HK-2 (cell line): Measurements from ENCODE around the gene HIGD1C.
"Not testable (repeated sequence)": the region's sequence is repeated elsewhere in the genome, so short reads cannot be mapped to it uniquely, and the experiment has no call there.

Experiments
- DNase-seq: peaks from one replicate; pipeline ENCODE4 v3.0.0-alpha.2; 2018; ENCODE audit not compliant: unreplicated experiment

HIGD1C gene

DNA sequence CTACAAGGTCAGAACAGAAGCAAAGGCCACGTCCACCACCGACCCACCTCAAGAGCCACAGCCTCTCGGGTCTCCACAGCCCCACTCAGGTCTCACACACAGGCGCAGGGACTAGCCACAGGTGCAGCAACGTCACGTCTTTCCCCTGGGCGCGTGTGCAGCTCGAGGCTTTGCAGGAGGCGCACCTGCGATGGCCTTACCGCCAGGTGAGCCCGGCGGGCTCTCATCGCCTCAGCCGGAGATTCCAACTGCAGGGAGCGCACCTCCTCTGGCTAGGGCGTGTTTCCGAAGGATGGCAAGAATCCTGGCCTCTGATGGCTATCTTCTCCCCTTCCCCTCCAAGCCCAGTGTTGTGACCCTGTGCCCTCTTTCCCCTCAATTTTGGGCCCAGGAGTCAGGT lies at the start of gene HIGD1C:
HIGD1C (plus strand) TSS at position 35 of the 400 bp plus-strand sequence. CDS start 1,455 bp downstream, outside the sequence.
- DNase-seq = no peak

DNA sequence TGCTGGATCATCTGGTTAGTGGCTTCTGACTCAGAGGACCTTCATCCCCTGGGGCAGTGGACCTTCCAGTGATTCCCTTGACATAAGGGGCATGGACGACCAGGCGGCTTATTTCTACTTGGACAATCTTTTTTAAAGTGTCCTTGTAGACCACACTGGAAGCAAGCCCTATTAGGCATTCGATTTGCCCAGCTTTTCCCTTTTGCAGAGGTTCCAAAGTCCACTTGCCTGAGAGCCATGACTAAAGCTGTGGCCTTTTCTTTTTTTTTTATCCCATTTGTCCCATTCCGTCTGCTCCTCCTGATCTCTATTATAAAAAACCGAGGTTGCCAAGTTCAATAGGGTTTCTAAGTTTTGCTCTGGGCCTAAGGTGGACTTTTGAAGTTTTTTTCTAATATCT lies 43.9 kb upstream of the HIGD1C start:
- not testable (repeated sequence) for DNase-seq

DNA sequence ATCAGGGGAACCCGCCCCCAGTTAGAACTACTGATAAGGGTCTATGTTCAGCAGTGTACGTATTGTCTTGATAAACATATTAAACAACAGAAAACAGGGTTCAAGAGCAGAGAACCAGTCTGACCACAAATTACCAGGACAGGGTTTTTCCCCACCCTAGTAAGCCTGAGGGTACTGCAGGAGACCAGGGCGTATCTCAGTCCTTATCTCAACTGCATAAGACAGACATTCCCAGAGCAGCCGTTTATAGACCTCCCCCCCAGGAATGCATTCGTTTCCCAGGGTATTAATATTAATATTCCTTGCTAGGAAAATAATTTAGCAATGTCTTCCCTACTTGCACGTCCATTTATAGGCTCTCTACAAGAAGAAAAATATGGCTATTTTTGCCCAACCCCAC lies 40.0 kb upstream of the HIGD1C start:
- DNase-seq = not testable (repeated sequence)

DNA sequence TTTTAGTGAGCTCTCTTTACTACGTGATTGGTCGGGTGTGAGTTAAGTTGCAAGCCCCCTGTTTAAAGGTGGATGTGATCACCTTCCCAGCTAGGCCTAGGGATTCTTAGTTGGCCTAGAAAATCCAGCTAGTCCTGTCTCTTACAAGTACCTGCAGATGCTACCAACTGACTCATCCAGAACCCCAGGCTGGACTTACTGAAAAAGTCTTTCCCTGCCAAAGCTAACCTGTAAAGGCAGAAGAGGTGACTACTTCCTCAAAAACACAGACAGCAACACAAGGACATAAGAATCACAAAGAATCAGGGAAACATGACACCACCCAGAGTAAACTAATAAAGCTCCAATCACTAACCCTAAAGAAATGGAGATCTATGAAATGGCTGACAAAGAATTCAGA lies 39.1 kb upstream of the HIGD1C start:
- DNase-seq = no peak

DNA sequence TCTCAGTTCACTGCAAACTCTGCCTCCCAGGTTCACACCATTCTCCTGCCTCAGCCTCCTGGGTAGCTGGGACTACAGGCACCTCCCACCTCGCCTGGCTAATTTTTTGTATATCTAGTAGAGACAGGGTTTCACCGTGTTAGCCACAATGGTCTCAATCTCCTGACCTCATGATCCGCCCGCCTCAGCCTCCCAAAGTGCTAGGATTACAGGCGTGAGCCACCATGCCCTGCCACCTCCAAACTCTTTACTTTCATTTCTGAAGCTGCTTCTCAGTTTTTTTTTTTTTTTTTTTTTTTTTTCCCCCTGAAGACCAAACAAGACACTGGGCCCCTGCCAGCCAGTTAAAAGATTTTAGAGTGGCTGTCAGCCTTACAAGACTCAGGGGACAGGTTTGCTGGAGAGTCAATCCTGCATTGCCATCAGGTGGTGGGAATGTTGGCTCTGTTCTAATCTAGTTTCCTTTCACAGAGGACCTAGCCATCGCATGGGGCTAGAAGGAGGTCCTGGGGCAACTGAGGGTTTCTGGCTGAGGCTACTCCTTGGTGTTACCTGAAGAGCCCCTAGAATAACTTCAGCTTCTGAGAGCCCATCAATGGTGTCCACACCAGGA lies 37.4 kb upstream of the HIGD1C start:
- no peak for DNase-seq

DNA sequence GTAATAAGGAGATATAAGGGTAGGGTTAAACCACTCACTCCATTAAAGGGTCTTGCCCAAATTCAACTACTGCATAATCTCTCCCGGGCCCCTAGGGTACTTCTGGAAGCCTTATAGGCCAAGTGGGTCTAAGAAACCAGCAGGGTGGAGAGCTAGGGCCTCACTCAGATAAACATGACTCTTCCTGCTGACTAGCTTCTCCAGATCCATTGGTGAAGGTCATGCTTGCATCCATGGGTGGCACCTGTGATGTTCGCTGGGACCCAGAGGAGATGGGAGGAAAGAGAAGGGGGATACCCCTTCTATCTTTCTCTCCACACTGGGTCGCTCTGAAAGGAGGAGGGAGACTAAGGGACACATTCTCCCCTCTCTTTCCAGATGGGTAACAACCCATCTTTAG lies 36.1 kb upstream of the HIGD1C start:
- no peak for DNase-seq

DNA sequence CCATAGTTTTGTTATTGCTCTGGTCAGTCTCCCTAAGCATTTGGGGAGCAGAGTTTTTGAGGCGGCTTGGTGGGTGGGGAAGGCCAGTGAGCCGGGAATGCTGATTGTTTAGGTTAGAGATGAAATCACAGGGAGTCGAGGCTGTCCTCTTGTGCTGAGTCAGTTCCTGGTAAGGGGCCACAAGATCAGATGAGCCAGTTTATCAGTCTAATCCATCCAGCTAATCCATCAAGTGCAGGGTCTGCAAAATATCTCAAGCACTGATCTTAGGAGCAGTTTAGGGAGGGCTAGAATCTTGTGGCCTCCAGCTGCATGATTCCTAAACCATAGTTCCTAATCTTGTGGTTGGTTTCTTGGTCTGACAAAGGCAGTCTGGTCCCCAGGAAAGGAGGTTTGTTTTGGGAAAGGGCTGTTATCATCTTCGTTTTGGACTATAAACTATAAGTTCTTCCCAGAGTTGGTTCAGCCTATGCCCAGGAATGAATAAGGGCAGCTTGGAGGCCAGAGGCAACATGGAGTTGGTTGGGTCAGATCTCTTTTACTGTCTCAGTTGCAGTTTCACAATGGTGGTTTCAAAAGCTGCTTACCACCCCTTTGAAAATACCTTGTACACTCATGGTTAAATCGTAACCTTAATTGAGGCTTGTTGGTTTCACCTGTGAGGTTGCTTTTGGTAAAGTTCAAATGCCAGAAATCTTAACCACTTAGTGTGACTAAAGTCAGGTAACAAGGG lies 33.6 kb upstream of the HIGD1C start:
- DNase-seq = no peak

DNA sequence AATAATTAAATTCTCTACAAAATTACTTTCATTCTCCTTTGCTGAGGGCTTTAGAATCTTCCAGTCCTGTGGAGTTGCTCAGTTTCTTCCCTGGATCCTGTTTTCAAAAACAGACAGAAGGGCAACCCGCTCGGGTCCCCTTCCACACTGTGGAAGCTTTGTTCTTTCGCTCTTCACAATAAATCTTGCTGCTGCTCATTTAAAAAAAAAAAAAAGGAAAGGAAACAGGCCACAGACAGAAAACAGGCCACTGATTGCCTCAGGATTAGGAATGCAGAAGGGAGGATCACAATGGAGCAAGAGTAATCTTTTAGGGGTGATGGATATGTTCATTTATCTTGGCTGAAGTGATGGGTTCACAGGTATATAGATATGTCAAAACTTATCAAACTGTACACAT lies 29.5 kb upstream of the HIGD1C start:
- no peak for DNase-seq

DNA sequence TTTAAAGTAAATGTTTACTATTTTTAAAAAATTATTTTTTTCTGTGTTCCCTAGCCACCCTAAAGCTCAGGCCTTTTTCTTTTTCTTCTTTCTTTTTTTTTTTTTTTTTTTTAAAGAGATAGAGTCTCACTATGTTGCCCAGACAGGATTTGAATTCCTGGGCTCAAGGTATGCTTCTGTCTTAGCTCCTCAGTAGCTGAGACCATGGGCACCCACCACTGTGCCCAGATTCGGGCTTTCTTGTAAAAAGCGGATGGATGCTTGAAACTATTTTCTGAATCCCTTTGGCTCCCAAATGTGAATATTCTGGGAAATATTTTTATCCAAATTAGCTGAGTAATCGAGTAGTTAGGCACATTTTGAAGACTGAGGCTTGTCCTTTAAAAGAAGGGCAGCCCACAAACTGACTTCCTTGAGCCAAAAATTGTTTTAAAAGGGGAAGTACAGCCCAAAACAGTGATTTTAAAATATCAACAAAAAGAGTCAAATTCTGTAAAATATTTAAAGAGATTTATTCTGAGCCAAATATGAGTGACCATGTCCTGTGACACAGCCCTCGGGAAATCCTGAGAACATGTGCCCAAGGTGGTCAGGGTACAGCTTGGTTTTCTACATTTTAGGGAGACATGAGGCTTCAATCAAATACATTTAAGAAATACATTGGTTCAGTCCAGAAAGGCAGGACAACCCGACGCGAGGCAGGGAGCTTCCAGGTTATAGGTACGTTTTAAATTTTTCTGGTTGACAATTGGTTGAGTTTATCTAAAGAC lies 28.8 kb upstream of the HIGD1C start:
- no peak for DNase-seq

DNA sequence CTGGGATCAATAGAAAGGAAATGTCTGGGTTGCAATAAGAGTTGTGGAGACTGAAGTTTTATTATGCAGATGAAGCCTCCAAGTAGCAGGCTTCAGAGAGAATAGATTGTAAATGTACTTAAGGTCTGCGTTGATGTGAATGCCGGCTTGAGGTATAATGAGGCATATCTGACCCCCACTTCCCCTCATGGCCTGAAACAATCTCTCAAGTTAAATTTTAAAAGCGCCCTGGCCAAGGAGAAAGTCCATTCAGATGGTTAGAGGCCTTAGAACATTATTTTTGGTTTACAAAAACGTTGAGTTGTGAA lies 28.3 kb upstream of the HIGD1C start:
- DNase-seq = no peak

DNA sequence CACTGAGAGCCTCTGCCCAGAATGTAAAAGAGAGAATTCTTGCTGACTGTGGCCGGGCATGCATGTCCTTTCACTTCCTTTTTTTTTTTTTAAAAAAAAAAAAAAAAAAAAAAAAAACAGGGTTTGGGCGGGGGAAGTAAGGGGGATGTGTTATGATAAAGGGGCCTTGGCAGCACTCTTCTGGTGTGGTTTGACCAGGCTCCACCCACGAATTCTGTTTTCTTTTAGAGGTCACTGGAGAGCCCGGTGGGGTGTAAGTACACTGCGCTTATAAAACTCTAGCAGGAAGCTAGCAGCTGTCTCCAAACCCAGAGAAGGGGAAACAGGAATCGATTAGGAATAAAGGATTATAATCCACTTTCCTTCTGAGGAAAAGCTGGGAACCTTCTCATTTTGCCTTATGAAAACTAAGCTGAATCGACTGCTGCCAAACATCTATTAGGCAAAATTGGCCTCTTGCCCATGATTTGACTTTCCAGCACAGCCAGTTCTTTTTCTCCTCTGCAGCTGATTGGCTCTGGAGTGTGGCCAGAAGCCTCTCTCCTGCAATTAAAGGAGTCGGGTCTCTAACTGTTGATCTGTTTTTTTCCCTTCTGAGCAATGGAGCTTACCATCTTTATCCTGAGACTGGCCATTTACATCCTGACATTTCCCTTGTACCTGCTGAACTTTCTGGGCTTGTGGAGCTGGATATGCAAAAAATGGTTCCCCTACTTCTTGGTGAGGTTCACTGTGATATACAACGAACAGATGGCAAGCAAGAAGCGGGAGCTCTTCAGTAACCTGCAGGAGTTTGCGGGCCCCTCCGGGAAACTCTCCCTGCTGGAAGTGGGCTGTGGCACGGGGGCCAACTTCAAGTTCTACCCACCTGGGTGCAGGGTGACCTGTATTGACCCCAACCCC lies 27.7 kb upstream of the HIGD1C start:
- DNase-seq = peak; percentile 7

DNA sequence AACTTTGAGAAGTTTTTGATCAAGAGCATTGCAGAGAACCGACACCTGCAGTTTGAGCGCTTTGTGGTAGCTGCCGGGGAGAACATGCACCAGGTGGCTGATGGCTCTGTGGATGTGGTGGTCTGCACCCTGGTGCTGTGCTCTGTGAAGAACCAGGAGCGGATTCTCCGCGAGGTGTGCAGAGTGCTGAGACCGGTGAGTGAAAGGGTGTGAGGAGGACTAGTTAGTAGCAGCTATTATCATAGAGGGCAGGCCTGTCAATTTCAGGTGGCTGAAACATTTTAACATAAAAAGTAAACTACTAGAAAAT lies 27.0 kb upstream of the HIGD1C start:
- DNase-seq = no peak

DNA sequence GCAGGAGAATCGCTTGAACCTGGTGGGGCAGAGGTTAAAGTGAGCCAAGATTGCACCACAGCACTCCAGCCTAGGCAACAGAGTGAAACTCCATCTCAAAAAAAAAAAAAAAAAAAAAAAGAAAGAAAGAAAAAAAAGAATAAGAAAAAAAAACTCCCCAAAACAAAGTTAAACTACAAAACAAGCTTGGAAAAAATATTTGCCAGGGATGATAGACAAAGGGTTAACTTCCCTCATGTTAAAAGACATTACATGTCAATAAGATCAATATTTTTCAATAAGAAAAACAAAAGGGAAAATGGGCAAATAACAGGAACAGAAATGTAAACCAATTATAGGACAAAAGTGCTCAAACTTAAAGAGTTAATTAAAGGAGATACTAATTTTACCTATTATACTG lies 26.4 kb upstream of the HIGD1C start:
- no peak for DNase-seq

DNA sequence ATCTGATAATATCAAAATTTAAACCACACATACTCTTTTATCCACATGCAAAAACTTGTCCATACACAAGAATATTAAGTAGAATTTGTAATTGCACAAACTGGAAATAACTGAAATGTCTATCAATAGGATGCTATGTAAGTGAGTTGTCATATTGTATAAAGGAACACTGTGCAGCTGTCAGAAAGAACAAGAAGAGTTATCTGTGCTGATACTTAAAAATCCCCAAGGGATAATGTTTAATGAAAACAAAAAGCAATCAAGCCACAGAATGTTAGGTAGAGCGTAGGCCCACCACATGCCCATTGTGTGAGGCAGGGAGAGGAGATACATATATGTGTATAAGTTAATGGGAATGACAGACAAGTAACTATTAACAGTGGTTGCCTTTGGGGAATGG lies 25.9 kb upstream of the HIGD1C start:
- DNase-seq = no peak

DNA sequence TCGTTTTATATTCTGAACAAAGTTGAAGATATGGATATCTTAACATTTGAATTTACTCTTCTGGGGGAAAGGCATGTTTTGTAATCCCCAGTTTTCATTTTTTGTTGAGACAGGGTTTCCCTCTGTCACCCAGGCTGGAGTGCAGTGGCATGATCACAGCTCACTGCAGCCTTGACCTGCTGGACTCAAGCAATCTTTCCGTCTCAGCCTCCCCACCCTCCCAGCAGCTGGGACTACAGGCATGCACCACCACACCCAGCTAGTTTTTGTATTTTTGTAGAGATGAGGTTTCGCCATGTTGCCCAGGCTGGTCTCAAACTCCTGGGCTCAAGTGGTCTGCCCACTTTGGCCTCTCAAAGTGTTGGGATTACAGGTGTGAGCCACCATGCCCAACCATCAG lies 25.4 kb upstream of the HIGD1C start:
- not testable (repeated sequence) for DNase-seq

DNA sequence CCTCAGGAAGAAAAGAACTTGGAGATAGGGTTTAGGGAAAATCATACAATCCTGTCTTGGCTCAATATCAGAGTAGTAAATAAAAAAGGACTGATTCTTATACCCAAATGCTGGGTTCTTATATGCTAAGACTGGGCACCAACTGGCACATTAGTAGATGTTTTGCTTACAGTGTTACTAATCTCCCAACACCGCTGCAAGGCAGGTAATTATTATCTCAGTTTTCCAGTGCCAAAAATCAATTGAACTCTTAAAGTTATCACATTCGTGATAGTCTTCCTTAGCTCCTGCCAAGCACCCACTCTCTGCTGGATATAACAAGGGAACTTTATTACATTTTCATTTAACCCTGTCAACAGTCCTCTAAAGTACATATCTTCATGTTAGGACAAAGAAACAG lies 25.0 kb upstream of the HIGD1C start:
- no peak for DNase-seq

DNA sequence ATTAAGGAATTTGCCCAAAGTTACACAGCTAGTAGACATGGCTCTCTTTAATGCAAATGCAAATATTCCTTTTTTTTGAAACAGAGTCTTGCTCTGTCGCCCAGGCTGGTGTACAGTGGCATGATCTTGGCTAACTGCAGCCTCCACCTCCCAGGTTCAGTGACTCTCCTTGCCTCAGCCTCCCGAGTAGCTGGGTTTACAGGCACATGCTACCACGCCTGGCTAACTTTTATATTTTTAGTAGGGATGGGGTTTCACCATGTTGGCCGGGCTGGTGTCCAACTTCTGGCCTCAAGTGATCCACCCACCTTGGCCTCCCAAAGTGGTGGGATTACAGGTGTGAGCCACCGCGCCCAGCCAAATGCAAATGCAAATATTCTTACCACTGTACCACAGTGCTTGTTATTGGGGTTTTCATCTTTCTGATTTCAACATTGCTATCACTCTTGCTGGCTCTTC lies 24.5 kb upstream of the HIGD1C start:
- no peak for DNase-seq

DNA sequence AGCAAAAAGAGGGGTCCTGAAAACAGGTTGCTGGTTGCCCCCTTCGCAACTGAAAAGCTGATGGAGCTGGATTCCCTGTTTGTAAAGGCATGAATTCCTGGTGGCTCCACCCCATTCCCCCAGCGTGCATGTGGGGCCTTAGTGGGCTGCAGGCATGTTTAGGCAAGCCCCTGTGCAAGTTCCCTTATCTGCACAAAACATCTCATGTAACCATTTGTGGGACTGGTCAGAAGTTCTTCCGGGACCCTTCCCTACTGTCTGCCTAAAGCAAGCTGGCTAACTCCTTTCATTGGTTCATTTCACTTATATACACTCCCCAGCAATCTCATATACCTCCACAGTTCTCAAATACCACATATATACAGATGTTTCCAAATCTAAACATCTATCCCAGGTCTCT lies 24.0 kb upstream of the HIGD1C start:
- DNase-seq = no peak

DNA sequence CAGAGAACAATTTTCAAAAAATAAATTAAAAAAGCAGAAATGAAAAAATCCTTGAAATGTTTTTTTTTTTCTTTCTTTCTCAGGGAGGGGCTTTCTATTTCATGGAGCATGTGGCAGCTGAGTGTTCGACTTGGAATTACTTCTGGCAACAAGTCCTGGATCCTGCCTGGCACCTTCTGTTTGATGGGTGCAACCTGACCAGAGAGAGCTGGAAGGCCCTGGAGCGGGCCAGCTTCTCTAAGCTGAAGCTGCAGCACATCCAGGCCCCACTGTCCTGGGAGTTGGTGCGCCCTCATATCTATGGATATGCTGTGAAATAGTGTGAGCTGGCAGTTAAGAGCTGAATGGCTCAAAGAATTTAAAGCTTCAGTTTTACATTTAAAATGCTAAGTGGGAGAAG lies 22.5 kb upstream of the HIGD1C start:
- no peak for DNase-seq

DNA sequence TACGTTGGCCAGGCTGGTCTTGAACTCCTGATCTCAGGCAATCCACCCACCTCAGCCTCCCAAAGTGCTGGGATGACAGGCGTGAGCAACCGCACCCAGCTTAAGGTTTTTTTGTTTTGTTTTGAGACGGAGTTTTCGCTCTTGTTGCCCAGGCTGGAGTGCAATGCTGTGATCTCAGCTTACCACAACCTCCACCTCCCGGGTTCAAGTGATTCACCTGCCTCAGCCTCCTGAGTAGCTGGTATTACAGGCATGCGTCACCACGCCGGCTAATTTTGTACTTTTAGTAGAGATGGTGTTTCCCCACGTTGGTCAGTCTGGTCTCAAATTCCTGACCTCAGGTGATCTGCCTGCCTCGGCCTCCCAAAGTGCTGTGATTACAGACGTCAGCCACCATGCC lies 21.9 kb upstream of the HIGD1C start:
- DNase-seq = not testable (repeated sequence)

DNA sequence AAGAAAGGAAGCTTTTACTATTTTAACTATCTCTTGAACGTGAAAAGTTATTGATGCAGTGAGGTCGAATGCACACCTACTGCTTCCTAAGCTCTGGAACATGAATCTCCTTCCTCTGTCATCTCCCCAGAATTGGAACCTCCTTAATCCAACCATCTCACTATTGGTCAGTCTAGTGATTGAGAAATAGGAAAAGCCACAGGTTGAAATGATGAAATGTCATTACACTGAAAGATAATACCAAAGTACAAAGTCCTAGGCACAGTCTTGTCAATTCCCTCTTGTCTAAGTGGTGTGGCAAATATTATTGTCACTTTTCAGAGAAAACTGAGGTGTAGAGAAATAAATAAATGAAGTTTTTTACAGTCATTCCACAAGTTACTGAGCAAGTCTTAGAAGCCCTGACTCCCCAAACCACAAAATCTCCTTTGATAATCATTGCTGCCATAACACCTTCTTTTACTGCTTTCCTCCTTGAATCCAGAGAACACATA lies 19.5 kb upstream of the HIGD1C start:
- no peak for DNase-seq
